ENCODE measurements around the gene ACOXL. TPM values are rescaled to one million over a fixed set of nuclear protein-coding genes. Genes with fewer than 3 reads are reported as not detected.

Gene ACOXL
- total and polyA plus RNA-seq, 2 of the 8 experiments (the other 6 are each of a cell fraction or from before 2014, with no cell fraction given): 11.4 to 20.6 TPM

DNA sequence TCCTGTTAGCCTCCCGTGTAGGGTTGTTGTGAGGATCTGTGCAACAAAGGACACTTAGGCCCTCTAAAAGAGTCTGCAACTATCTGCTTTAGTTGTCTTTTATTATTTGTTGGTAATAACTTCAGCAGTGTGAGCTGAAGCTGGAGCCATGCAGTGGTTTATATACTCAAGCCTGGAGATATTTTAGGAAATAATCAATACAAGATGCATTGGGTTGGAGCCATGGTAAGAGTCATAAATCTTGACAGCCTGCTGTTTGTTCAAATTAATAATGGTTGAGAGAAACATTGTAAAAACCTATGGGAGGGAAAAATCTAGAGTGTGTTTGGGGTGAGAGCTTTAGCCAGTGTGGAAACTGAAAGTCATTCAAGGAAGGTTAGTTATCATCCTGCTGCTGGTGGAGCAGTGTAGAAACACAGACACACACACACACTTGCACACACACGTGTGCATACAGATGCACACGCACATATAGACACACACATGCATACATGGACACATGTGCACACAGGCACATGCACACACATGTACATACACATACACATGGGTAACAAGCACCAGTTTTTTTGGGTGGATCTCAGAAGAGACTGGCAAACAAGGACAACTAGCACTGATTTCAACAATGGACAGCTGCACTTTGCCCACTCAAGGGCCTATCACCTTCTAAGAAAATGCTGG, 51.0 kb downstream of the ACOXL start:
- H3K4ac ChIP-seq (replicated peaks; ENCODE audit: insufficient read length, low read depth, low read length): no peak overlapping the region
- H3K79me2 ChIP-seq (ENCODE audit: control insufficient read depth in 1 of 2, insufficient read depth in 2 of 2, low read length in 2 of 2): no peaks in the 10 kb centered on the region
- H3K56ac ChIP-seq (replicated peaks; ENCODE audit: insufficient read length, low read depth, low read length): no peak overlapping the region
- no peak overlapping the region for H3K23ac ChIP-seq (ENCODE audit: insufficient read length)
- no peaks in the 10 kb centered on the region for H4K20me1 ChIP-seq (replicated peaks in 1 of 2; ENCODE audit: control insufficient read depth in 1 of 2, insufficient read depth in 2 of 2, low read length in 2 of 2)
- H2BK15ac ChIP-seq (ENCODE audit: low read length): no peak overlapping the region
- no peak overlapping the region for H2AFZ ChIP-seq (ENCODE audit: low read length)
- H2BK120ac ChIP-seq (replicated peaks; ENCODE audit: low read depth, low read length): no peak overlapping the region
- DNase-seq (ENCODE audit: low read depth in 1 of 2, low spot score in 2 of 2): no peak
- no peaks in the 10 kb centered on the region for H3K9me3 ChIP-seq (ENCODE audit: insufficient read depth in 2 of 2, low read depth in 1 of 2, low read length in 1 of 2)
- H3K4me1 ChIP-seq (replicated peaks in 1 of 4; ENCODE audit: control insufficient read depth in 3 of 4, insufficient read depth in 4 of 4, low read length in 3 of 4): no peaks in the 10 kb centered on the region
- H3K23me2 ChIP-seq (ENCODE audit: low read depth, low read length): no peaks in the 10 kb centered on the region
- H2AK5ac ChIP-seq (ENCODE audit: low read depth, low read length): no peak overlapping the region
- no peak overlapping the region; the same call in 1 of the 2 replicates for H2BK5ac ChIP-seq (ENCODE audit: low read depth, low read length)
- no peak overlapping the region for H3K4me2 ChIP-seq (ENCODE audit: insufficient read depth in 1 of 2, low read depth in 2 of 2, low read length in 2 of 2)
- no peaks in the 10 kb centered on the region for H3K27me3 ChIP-seq (replicated peaks in 1 of 4; ENCODE audit: control insufficient read depth in 3 of 4, extremely low read depth in 1 of 4, insufficient read depth in 3 of 4, low read length in 3 of 4)
- no peak overlapping the region for H2BK12ac ChIP-seq (ENCODE audit: low read depth, low read length)
- no peak overlapping the region for H2BK20ac ChIP-seq (ENCODE audit: low read length)
- no peak overlapping the region for H4K91ac ChIP-seq (replicated peaks; ENCODE audit: insufficient read length, low read length)
- H3K27ac ChIP-seq (ENCODE audit: low read depth, low read length): no peak overlapping the region
- POLR2A ChIA-PET (ENCODE audit: partially characterized antibody): interaction anchor here (0.6 to 1.3 kb wide), 4 partner anchors 10 to 145 kb away, joined by 3 to 5 read pairs (median 4); no protein-coding TSS in a partner anchor
- no peak overlapping the region for H3K4me3 ChIP-seq (ENCODE audit: extremely low read depth in 1 of 4, insufficient read depth in 2 of 4, low read depth in 3 of 4, low read length in 4 of 4)
- H4K8ac ChIP-seq (ENCODE audit: extremely low read depth, insufficient read depth, low read length): no peak overlapping the region
- H4K5ac ChIP-seq (ENCODE audit: insufficient read length, low read depth, low read length): no peak overlapping the region
- H3K9ac ChIP-seq (replicated peaks in 1 of 4; ENCODE audit: extremely low read depth in 1 of 4, low read depth in 3 of 4, low read length in 3 of 4): no peak overlapping the region
- 88% methylated on average over 3 of the region's 3 CpGs; no CpG with 5 or more reads in 1 of the 2 experiments for WGBS, 2 experiments (ENCODE audit: extremely low coverage in 1 of 2, insufficient coverage in 1 of 2, insufficient read length in 1 of 2, insufficient replicate concordance in 2 of 2, low coverage in 1 of 2, low lambda C conversion rate in 2 of 2, missing lambda C conversion rate in 1 of 2)
- H3K18ac ChIP-seq (ENCODE audit: extremely low read depth, low read length): 0 out of 2 replicates have a peak overlapping the region, but pooled peaks have one; percentile 14
- peaks cover 3% of the 10 kb centered on the region; the same call in 1 of the 2 replicates for H3K79me1 ChIP-seq (ENCODE audit: low read depth, low read length)
- no peak for FAIRE-seq
- H3K36me3 ChIP-seq (ENCODE audit: control insufficient read depth in 2 of 4, insufficient read depth in 4 of 4, low read length in 3 of 4): peaks cover 0 to 11% (median 3%) of the 10 kb centered on the region in 4 experiments; a peak in 3 of 8 replicates
- H3K14ac ChIP-seq (ENCODE audit: insufficient read length): no peak overlapping the region
- CTCF ChIA-PET (ENCODE audit: partially characterized antibody): interaction anchor here (1.1 to 4.3 kb wide), 3 partner anchors 9 to 29 kb away, joined by 3 to 28 read pairs (median 6); no protein-coding TSS in a partner anchor
- TF ChIP-seq SAP30 (IDR thresholded peaks at IDR 0.05; ENCODE audit: insufficient read depth, insufficient replicate concordance, low read length) (no peak), POLR2AphosphoS5 (IDR thresholded peaks at IDR 0.05; ENCODE audit: low read depth, low read length) (no peak), YY1 (IDR thresholded peaks at IDR 0.05; ENCODE audit: low read depth, low read length) (no peak), CBX8 (IDR thresholded peaks at IDR 0.05; ENCODE audit: borderline replicate concordance, low read depth, low read length) (no peak), SIX5 (IDR thresholded peaks at IDR 0.05; ENCODE audit: low read depth, low read length) (no peak), NRF1 (IDR thresholded peaks at IDR 0.05; ENCODE audit: low read depth, low read length) (no peak), SP4 (IDR thresholded peaks at IDR 0.05; ENCODE audit: low read length) (no peak), HDAC6 (IDR thresholded peaks at IDR 0.05; ENCODE audit: low read depth, low read length) (no peak), MAFK (IDR thresholded peaks at IDR 0.05; ENCODE audit: low read depth, low read length) (no peak), GTF2F1 (IDR thresholded peaks at IDR 0.05; ENCODE audit: borderline replicate concordance, low read depth, low read length) (no peak), ZNF274 (IDR thresholded peaks at IDR 0.05; ENCODE audit: borderline replicate concordance, extremely low read depth, low read length) (no peak)
- TF ChIP-seq, protein P1, sequence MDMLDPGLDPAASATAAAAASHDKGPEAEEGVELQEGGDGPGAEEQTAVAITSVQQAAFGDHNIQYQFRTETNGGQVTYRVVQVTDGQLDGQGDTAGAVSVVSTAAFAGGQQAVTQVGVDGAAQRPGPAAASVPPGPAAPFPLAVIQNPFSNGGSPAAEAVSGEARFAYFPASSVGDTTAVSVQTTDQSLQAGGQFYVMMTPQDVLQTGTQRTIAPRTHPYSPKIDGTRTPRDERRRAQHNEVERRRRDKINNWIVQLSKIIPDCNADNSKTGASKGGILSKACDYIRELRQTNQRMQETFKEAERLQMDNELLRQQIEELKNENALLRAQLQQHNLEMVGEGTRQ (IDR thresholded peaks at IDR 0.05; ENCODE audit: low read length): no peak
